Erythroblast (primary cell): ENCODE data around the gene ATG4C.

Experiments
- GATA1 ChIP-seq: IDR thresholded peaks from 2 replicates; pipeline ENCODE4 v1.6.1; 2011; ENCODE audit warnings: low read depth, mild to moderate bottlenecking, control low read depth, low read length, moderate library complexity
- POLR2A ChIP-seq: IDR thresholded peaks from 2 replicates; pipeline ENCODE4 v1.6.1; 2011; ENCODE audit warnings: mild to moderate bottlenecking, low read length

GRCh38 chr1:62887799-62888507 is 104.0 kb downstream of the ATG4C start:
- no peak for TF ChIP-seq POLR2A
- no peak for TF ChIP-seq GATA1
